ENCODE data around the gene NMT2.

NMT2 gene

DNA sequence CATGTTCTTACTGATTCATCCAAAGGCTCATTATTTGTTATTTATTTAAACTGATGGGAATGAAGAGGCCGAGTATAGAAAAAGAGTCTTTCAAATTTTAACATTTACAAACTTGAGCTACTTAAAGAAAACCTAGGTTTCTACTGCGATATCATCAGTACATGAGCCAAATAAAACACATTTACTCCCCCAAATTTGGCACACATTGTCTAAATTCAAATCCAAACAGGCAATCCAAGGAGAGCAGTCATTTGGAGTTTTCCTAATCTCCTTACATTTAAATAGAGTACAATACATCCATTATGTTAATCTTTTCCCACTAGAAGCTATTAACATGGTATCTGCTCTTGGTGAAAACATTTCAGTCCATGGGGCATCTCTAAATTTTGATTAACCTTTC lies 2.2 kb downstream of the NMT2 start:
- H3K4me1 ChIP-seq (ENCODE audit: control insufficient read depth in 1 of 2, insufficient read depth in 2 of 2, low read length in 2 of 2), result peaks cover 7 to 10% of the 10 kb centered on the region in 2 experiments
- no peaks in the 10 kb centered on the region for H3K79me2 ChIP-seq (ENCODE audit: control insufficient read depth, insufficient read depth, low read length, poor library complexity)
- no peaks in the 10 kb centered on the region for H3K9me3 ChIP-seq (ENCODE audit: insufficient read depth, low read depth, low read length)
- H2AFZ ChIP-seq (ENCODE audit: insufficient read depth, low read length, poor library complexity), result no peak overlapping the region
- H4K12ac ChIP-seq (ENCODE audit: low read depth, low read length), result no peak overlapping the region
- H3K36me3 ChIP-seq (ENCODE audit: control insufficient read depth in 1 of 2, insufficient read depth in 2 of 2, low read length in 2 of 2), result no peaks in the 10 kb centered on the region
- H3K4me2 ChIP-seq (ENCODE audit: low read length), result no peak overlapping the region
- H3K23ac ChIP-seq (ENCODE audit: low read length), result no peak overlapping the region
- no peak overlapping the region for H2BK5ac ChIP-seq (ENCODE audit: low read depth, low read length, poor library complexity)
- no peak overlapping the region for H2AK5ac ChIP-seq (ENCODE audit: low read length)
- H2BK12ac ChIP-seq (ENCODE audit: low read length), result no peak overlapping the region
- H4K8ac ChIP-seq (ENCODE audit: low read depth, low read length), result no peak overlapping the region
- no peak overlapping the region for H3K4ac ChIP-seq (ENCODE audit: low read depth, low read length)
- H3K79me1 ChIP-seq (ENCODE audit: low read length), result peaks cover 5% of the 10 kb centered on the region
- H4K91ac ChIP-seq (ENCODE audit: low read depth, low read length), result no peak overlapping the region
- no peak overlapping the region for H3K27ac ChIP-seq (ENCODE audit: low read depth, low read length)
- DNase-seq, result no peak
- no peak overlapping the region for H3K14ac ChIP-seq (ENCODE audit: low read length)
- no peak overlapping the region for H3K18ac ChIP-seq (ENCODE audit: low read length)
- H3K9ac ChIP-seq (ENCODE audit: low read length), result no peak overlapping the region
- H3K4me3 ChIP-seq (ENCODE audit: low read depth, low read length), result no peak overlapping the region
- no peaks in the 10 kb centered on the region for H3K27me3 ChIP-seq (ENCODE audit: insufficient read depth, low read length)
- WGBS (ENCODE audit: extremely low coverage, insufficient coverage, insufficient read length), result no CpG with 5 or more reads among the region's 2 CpGs
- H2BK120ac ChIP-seq (ENCODE audit: insufficient read depth, low read length, poor library complexity), result no peak overlapping the region

DNA sequence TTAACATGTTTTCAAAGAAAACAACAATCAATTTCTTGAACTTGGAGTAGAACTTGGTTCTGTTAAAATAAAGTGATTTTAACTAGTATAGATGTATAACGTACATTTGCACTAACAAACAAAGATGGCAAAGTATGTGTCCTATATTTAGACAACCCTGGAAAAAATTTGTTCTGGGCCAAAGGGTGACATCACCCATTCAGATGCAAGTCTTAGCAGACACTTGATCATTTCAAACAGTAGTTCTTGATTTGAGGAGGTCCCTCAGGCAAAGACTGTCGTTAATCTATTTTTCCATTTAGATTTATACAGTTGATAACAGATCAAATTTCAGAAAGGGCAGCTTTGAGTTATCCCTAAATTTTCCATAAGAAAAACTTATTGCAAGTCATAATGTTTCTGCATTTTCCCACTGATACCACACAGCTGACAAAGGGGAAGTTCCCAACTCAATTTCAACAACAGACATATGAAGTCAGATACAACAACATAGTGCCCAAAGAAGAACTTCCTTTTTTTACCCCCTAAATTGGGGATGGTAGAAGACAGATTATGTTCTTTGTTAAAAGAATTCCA lies 5.2 kb downstream of the NMT2 start:
- H3K14ac ChIP-seq (ENCODE audit: low read length), result no peak overlapping the region
- H2BK12ac ChIP-seq (ENCODE audit: low read length), result no peak overlapping the region
- no peak overlapping the region for H3K18ac ChIP-seq (ENCODE audit: low read length)
- H4K91ac ChIP-seq (ENCODE audit: low read depth, low read length), result no peak overlapping the region
- H3K9ac ChIP-seq (ENCODE audit: low read length), result no peak overlapping the region
- peaks cover 0 to 3% of the 10 kb centered on the region in 2 experiments for H3K4me1 ChIP-seq (ENCODE audit: control insufficient read depth in 1 of 2, insufficient read depth in 2 of 2, low read length in 2 of 2)
- H3K27ac ChIP-seq (ENCODE audit: low read depth, low read length), result no peak overlapping the region
- no peak overlapping the region for H3K4me2 ChIP-seq (ENCODE audit: low read length)
- H3K36me3 ChIP-seq (ENCODE audit: control insufficient read depth in 1 of 2, insufficient read depth in 2 of 2, low read length in 2 of 2), result no peaks in the 10 kb centered on the region
- H2AFZ ChIP-seq (ENCODE audit: insufficient read depth, low read length, poor library complexity), result no peak overlapping the region
- no peaks in the 10 kb centered on the region for H3K79me2 ChIP-seq (ENCODE audit: control insufficient read depth, insufficient read depth, low read length, poor library complexity)
- no CpG with 5 or more reads among the region's 2 CpGs for WGBS (ENCODE audit: extremely low coverage, insufficient coverage, insufficient read length)
- no peak overlapping the region for H2BK120ac ChIP-seq (ENCODE audit: insufficient read depth, low read length, poor library complexity)
- no peak overlapping the region for H2AK5ac ChIP-seq (ENCODE audit: low read length)
- H3K4me3 ChIP-seq (ENCODE audit: low read depth, low read length), result no peak overlapping the region
- no peaks in the 10 kb centered on the region for H3K27me3 ChIP-seq (ENCODE audit: insufficient read depth, low read length)
- no peak overlapping the region for H4K8ac ChIP-seq (ENCODE audit: low read depth, low read length)
- H3K4ac ChIP-seq (ENCODE audit: low read depth, low read length), result no peak overlapping the region
- H3K79me1 ChIP-seq (ENCODE audit: low read length), result peaks cover 5% of the 10 kb centered on the region
- peaks cover 2% of the 10 kb centered on the region for H3K9me3 ChIP-seq (ENCODE audit: insufficient read depth, low read depth, low read length)
- H3K23ac ChIP-seq (ENCODE audit: low read length), result no peak overlapping the region
- H4K12ac ChIP-seq (ENCODE audit: low read depth, low read length), result no peak overlapping the region
- no peak for DNase-seq
- no peak overlapping the region for H2BK5ac ChIP-seq (ENCODE audit: low read depth, low read length, poor library complexity)

DNA sequence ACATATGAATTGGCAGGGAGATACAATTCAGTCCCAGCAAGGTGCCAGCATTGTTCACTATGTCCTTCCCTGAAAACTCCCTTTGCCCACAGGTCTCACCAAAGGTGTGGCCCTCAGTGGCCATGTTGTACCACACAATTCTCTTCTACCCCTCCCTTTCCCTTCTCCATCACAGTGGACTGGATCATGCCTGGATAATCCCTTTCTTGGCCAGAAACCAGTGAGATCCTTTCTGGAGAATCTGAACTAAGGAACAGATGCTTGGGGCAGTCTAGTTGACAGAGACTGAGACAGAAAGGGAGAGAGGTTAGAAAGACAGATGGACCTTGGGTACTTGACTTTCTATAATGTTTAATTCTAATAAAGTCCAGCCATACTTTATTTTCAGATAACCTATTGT lies 9.5 kb downstream of the NMT2 start:
- no peak overlapping the region for H2BK5ac ChIP-seq (ENCODE audit: low read depth, low read length, poor library complexity)
- H2AFZ ChIP-seq (ENCODE audit: insufficient read depth, low read length, poor library complexity), result no peak overlapping the region
- H3K27ac ChIP-seq (ENCODE audit: low read depth, low read length), result no peak overlapping the region
- no peak overlapping the region for H4K8ac ChIP-seq (ENCODE audit: low read depth, low read length)
- no peak overlapping the region for H3K18ac ChIP-seq (ENCODE audit: low read length)
- H3K27me3 ChIP-seq (ENCODE audit: insufficient read depth, low read length), result peaks cover 3% of the 10 kb centered on the region
- H3K4me2 ChIP-seq (ENCODE audit: low read length), result no peak overlapping the region
- no peak overlapping the region for H2AK5ac ChIP-seq (ENCODE audit: low read length)
- H3K9me3 ChIP-seq (ENCODE audit: insufficient read depth, low read depth, low read length), result peaks cover 2% of the 10 kb centered on the region
- no peak overlapping the region for H3K14ac ChIP-seq (ENCODE audit: low read length)
- DNase-seq, result no peak
- no peak overlapping the region for H3K9ac ChIP-seq (ENCODE audit: low read length)
- no peaks in the 10 kb centered on the region for H3K79me1 ChIP-seq (ENCODE audit: low read length)
- H3K4me1 ChIP-seq (ENCODE audit: control insufficient read depth in 1 of 2, insufficient read depth in 2 of 2, low read length in 2 of 2), result no peaks in the 10 kb centered on the region
- H3K4ac ChIP-seq (ENCODE audit: low read depth, low read length), result no peak overlapping the region
- H3K36me3 ChIP-seq (ENCODE audit: control insufficient read depth in 1 of 2, insufficient read depth in 2 of 2, low read length in 2 of 2), result no peaks in the 10 kb centered on the region
- no peak overlapping the region for H4K91ac ChIP-seq (ENCODE audit: low read depth, low read length)
- H4K12ac ChIP-seq (ENCODE audit: low read depth, low read length), result no peak overlapping the region
- no peak overlapping the region for H2BK12ac ChIP-seq (ENCODE audit: low read length)
- H3K23ac ChIP-seq (ENCODE audit: low read length), result no peak overlapping the region
- no peak overlapping the region for H2BK120ac ChIP-seq (ENCODE audit: insufficient read depth, low read length, poor library complexity)
- H3K4me3 ChIP-seq (ENCODE audit: low read depth, low read length), result no peak overlapping the region
- H3K79me2 ChIP-seq (ENCODE audit: control insufficient read depth, insufficient read depth, low read length, poor library complexity), result no peaks in the 10 kb centered on the region

DNA sequence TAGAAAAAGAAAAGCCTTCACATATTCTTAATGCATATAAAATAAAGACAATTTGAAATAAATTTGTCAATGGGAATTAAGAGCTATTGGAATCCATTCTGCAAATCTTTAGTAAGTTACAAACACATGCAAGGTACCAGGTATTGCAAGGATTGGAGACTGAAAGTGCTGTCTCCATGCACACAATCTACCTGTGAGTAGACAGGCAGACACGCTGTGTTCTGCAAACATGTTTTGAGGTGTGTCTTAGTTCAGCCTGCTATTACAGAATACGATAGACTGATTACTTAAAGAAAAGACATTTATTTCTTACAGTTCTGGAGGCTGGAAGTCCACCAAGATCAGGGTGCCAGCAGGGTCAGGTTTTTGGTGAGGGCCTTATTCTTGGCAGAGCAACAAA lies 10.0 kb downstream of the NMT2 start:
- Histone ChIP-seq H3K4me1 (ENCODE audit: control insufficient read depth in 1 of 2, insufficient read depth in 2 of 2, low read length in 2 of 2) (no peaks in the 10 kb centered on the region), H2BK120ac (ENCODE audit: insufficient read depth, low read length, poor library complexity) (no peak overlapping the region), H3K23ac (ENCODE audit: low read length) (no peak overlapping the region), H3K4ac (ENCODE audit: low read depth, low read length) (no peak overlapping the region), H2BK12ac (ENCODE audit: low read length) (no peak overlapping the region), H4K8ac (ENCODE audit: low read depth, low read length) (no peak overlapping the region), H4K12ac (ENCODE audit: low read depth, low read length) (no peak overlapping the region), H3K9me3 (ENCODE audit: insufficient read depth, low read depth, low read length) (peaks cover 2% of the 10 kb centered on the region), H3K27ac (ENCODE audit: low read depth, low read length) (no peak overlapping the region), H3K27me3 (ENCODE audit: insufficient read depth, low read length) (peaks cover 3% of the 10 kb centered on the region), H3K4me3 (ENCODE audit: low read depth, low read length) (no peak overlapping the region), H3K9ac (ENCODE audit: low read length) (no peak overlapping the region), H3K4me2 (ENCODE audit: low read length) (no peak overlapping the region), H2AFZ (ENCODE audit: insufficient read depth, low read length, poor library complexity) (no peak overlapping the region), H4K91ac (ENCODE audit: low read depth, low read length) (no peak overlapping the region), H3K79me1 (ENCODE audit: low read length) (no peaks in the 10 kb centered on the region), H2AK5ac (ENCODE audit: low read length) (no peak overlapping the region), H3K79me2 (ENCODE audit: control insufficient read depth, insufficient read depth, low read length, poor library complexity) (no peaks in the 10 kb centered on the region), H3K14ac (ENCODE audit: low read length) (no peak overlapping the region), H3K18ac (ENCODE audit: low read length) (no peak overlapping the region), H2BK5ac (ENCODE audit: low read depth, low read length, poor library complexity) (no peak overlapping the region), H3K36me3 (ENCODE audit: control insufficient read depth in 1 of 2, insufficient read depth in 2 of 2, low read length in 2 of 2) (no peaks in the 10 kb centered on the region)
- WGBS (ENCODE audit: extremely low coverage, insufficient coverage, insufficient read length), result no CpG with 5 or more reads among the region's 2 CpGs
- no peak for DNase-seq

Data from trophoblast cell (in vitro differentiated cells and primary cell).